Motor neuron (in vitro differentiated cells): ENCODE results near the gene CLSTN2. TPM values are rescaled to one million over a fixed set of nuclear protein-coding genes. Genes with fewer than 3 reads are reported as not detected.
A peak's percentile ranks its signal among the peaks of the same experiment; 100 is the strongest.

Experiments used
- ATAC-seq, 8 experiments: fragments of 200-7000 bp; cut with Tn5 transposase; replicated peaks in 6 of 8; 2 replicates each; pipeline ENCODE4 v1.8.0; 2021; ENCODE audit warnings: mild to moderate bottlenecking in 8 of 8, moderate library complexity in 8 of 8
- H3K27ac ChIP-seq, 2 donors: fragments of 250-450 bp; sonication (Bioruptor Pico); 2 replicates each; pipeline ENCODE4 v1.9.0; 2021; ENCODE audit warnings: antibody characterized with exemption in 2 of 2, mild to moderate bottlenecking in 2 of 2, moderate library complexity in 1 of 2
- H3K4me1 ChIP-seq, 2 donors: fragments of 250-450 bp; sonication (Bioruptor Pico); replicated peaks in 1 of 2; 2 replicates each; pipeline ENCODE4 v1.6.1; 2021; ENCODE audit warnings: antibody characterized with exemption in 2 of 2, mild to moderate bottlenecking in 2 of 2, moderate library complexity in 1 of 2
- H3K4me3 ChIP-seq, 5 donors: fragments of 250-450 bp; sonication (Bioruptor Pico); 2 replicates each; pipeline ENCODE4 v1.9.0; 2021; ENCODE audit warnings: antibody characterized with exemption in 5 of 5, mild to moderate bottlenecking in 5 of 5, moderate library complexity in 4 of 5
- WGBS, 10 experiments: fragments of 450-650 bp; shearing (Covaris generic); methylation state at CpG; one replicate each; pipeline ENCODE4 v1.0.0; 2022; 5-methylcytosine and 5-hydroxymethylcytosine counted together
- in situ Hi-C, 9 experiments: fragments of 400-800 bp; cut with MboI; loops; one replicate each; pipeline ENCODE4 v1.15.0; 2021; ENCODE audit warnings: low sequenced_read_pairs in 9 of 9, low pct_unique_long_range_greater_than_20kb in 2 of 9; ENCODE audit not compliant: unreplicated experiment in 9 of 9
- total RNA-seq, 8 experiments: library from RNA; unstranded; fragments of 300-600 nt; gene quantifications; 2 replicates each; pipeline versions ENCODE4 v1.2.3 to v1.2.4, GENCODE V29; 2022

CLSTN2 gene
- total RNA-seq, 8 experiments from 2014 or later: 1.2 to 125 (median 27.9) TPM

DNA sequence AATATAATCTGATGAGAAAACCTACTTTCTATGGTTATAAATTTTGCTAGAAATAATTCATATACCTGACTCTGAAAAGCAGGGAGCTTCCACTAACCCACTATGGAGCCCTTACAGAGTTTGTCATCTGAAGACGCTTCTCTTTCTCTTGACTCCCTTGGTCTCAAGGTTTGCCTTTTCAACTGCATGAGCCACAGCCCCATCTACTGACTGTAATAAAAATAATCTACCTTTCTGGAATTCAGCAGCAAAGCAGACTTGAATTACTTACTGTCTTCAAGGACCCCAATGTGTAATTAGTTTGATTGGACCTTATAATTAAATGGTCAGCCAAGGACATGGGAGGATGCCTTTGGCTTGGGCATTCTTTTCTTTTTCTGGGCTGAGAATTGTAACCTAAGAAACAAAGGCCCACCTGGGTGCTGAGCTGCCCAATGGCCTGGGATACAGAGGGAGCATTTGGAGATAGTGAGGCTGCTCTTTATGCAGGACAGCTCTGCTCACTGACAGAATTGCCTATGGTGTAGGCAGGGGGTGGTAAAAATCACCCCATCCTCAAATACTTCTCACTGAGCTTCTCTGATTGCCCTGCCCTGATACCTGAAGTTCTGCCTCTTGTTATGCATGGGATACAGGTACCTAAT, 564.3 kb downstream of the CLSTN2 start:
- in situ Hi-C loops: no loop called here
- peak in 3 of 8 experiments; percentile 33 to 62 (median 35) for ATAC-seq
- Histone ChIP-seq H3K4me3 (no peak overlapping the region), H3K27ac (no peak overlapping the region), H3K4me1 (peaks cover 0 to 2% of the 10 kb centered on the region in 2 donors)
- WGBS, 10 experiments: 13 to 100% (median 60%) methylated on average over 1 of the region's 1 CpG; no CpG with 5 or more reads in 6 of the 10 experiments

GRCh38 chr3:140500473-140500872, 565.5 kb downstream of the CLSTN2 start:
- in situ Hi-C loops: no loop called here
- no peak for ATAC-seq
- H3K4me3 ChIP-seq: no peak overlapping the region
- peaks cover 11 to 12% of the 10 kb centered on the region in 2 donors for H3K4me1 ChIP-seq
- H3K27ac ChIP-seq: no peak overlapping the region
- WGBS, 10 experiments: 8 to 100% (median 62%) methylated on average over 1 to 2 of the region's 2 CpGs; no CpG with 5 or more reads in 2 of the 10 experiments

- Histone ChIP-seq H3K4me1 (peaks cover 18 to 20% of the 10 kb centered on the region in 2 donors), H3K27ac (no peak overlapping the region), H3K4me3 (no peak overlapping the region)
- WGBS, 10 experiments: 36 to 100% (median 89%) methylated on average over 1 to 4 of the region's 4 CpGs; no CpG with 5 or more reads in 2 of the 10 experiments
- peak in 2 of 8 experiments; percentile 13 to 31 for ATAC-seq
- in situ Hi-C loops: no loop called here
These were observed 566.2 kb downstream of the CLSTN2 start for GRCh38 chr3:140501061-140501769.

GRCh38 chr3:140501770-140502364, 566.9 kb downstream of the CLSTN2 start:
- H3K27ac ChIP-seq: no peak overlapping the region
- in situ Hi-C loops: no loop called here
- ATAC-seq: peak in 1 of 8 experiments; percentile 14
- H3K4me1 ChIP-seq: peaks cover 20 to 22% of the 10 kb centered on the region in 2 donors
- no peak overlapping the region for H3K4me3 ChIP-seq

DNA sequence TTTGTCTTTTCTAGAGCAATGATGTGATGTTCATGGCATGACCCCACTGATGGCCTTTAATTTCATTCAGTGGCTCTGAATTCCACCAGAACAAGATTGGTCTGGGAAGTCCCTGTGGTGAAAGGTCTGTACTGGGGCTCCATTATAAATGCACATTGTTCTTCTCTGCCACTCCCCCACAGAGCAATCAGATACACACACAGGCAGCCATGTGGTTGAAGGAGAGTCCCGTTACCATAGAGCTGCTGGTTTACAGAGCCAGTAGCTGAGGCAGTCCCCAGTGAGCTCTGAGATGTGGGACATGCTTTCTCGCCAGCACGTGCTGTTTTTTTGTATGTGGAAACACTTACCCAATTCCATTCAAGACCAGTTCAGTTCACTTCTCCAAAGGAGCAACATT, 570.2 kb downstream of the CLSTN2 start:
- Histone ChIP-seq H3K4me1 (peaks cover 20 to 25% of the 10 kb centered on the region in 2 donors), H3K4me3 (no peak overlapping the region), H3K27ac (no peak overlapping the region)
- peak; percentile 54 to 99 (median 99) for ATAC-seq
- in situ Hi-C loops: no loop called here
- 0 to 20% (median 5%) methylated on average over 1 to 3 of the region's 3 CpGs; no CpG with 5 or more reads in 4 of the 10 experiments for WGBS, 10 experiments

- 0 to 86% (median 31%) methylated on average over 1 to 4 of the region's 4 CpGs; no CpG with 5 or more reads in 2 of the 10 experiments for WGBS, 10 experiments
- Histone ChIP-seq H3K4me1 (peaks cover 20 to 25% of the 10 kb centered on the region in 2 donors), H3K27ac (peak overlapping the region in 1 of 2 donors; percentile 5), H3K4me3 (no peak overlapping the region)
- in situ Hi-C loops: no loop called here
- ATAC-seq: no peak
These were observed 570.9 kb downstream of the CLSTN2 start for GRCh38 chr3:140505876-140506275.

- in situ Hi-C loops: no loop called here
- H3K27ac ChIP-seq: no peak overlapping the region
- peaks cover 20 to 25% of the 10 kb centered on the region in 2 donors for H3K4me1 ChIP-seq
- H3K4me3 ChIP-seq: no peak overlapping the region
- no peak for ATAC-seq
- WGBS, 10 experiments: 0 to 95% (median 35%) methylated on average over 1 to 3 of the region's 3 CpGs
These were observed 573.6 kb downstream of the CLSTN2 start for GRCh38 chr3:140508550-140508949.

- in situ Hi-C loops: no loop called here
- WGBS, 10 experiments: 0 to 86% (median 40%) methylated on average over 1 of the region's 2 CpGs; no CpG with 5 or more reads in 6 of the 10 experiments
- no peak for ATAC-seq
- Histone ChIP-seq H3K27ac (no peak overlapping the region), H3K4me1 (peaks cover 19 to 22% of the 10 kb centered on the region in 2 donors), H3K4me3 (no peak overlapping the region)
These were observed 574.5 kb downstream of the CLSTN2 start for GRCh38 chr3:140509534-140509933.

DNA sequence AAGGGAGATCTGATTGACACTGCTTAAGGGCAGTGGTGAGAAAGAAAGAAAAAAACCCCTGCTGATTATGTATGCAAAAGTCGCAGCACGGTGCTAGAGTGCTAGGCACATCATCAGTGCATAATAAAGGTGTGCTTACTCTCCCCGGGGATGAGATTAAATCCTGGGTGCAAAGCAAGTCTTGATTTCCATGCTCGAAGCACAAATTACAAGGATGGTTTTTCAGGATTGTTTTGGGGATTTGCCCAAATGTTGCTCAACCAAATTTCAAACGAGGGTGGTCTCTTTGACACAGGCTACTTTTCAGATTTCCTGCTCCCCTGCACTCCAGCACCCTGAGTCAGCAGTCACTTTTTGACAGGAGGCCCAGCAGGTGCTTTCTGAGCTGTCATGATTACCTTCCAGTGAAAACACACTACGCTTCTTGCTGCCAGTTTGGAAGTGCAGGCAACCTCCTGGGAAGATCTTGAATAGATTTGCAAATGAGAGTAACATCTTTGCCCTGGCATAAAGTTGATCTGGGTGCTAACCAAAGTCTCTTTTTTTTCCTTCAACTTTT, 575.4 kb downstream of the CLSTN2 start:
- no peak overlapping the region for H3K27ac ChIP-seq
- ATAC-seq: no peak
- H3K4me1 ChIP-seq: peaks cover 10 to 14% of the 10 kb centered on the region in 2 donors
- H3K4me3 ChIP-seq: no peak overlapping the region
- 0 to 100% (median 31%) methylated on average over 1 to 6 of the region's 6 CpGs; no CpG with 5 or more reads in 2 of the 10 experiments for WGBS, 10 experiments
- in situ Hi-C loops: no loop called here

- no peak for ATAC-seq
- in situ Hi-C loops: no loop called here
- WGBS, 10 experiments: 0 to 100% (median 82%) methylated on average over 1 to 8 of the region's 10 CpGs; no CpG with 5 or more reads in 1 of the 10 experiments
- H3K27ac ChIP-seq: no peak overlapping the region
- no peak overlapping the region for H3K4me3 ChIP-seq
- H3K4me1 ChIP-seq: no peaks in the 10 kb centered on the region
These were observed 586.9 kb downstream of the CLSTN2 start for GRCh38 chr3:140521751-140522445.

DNA sequence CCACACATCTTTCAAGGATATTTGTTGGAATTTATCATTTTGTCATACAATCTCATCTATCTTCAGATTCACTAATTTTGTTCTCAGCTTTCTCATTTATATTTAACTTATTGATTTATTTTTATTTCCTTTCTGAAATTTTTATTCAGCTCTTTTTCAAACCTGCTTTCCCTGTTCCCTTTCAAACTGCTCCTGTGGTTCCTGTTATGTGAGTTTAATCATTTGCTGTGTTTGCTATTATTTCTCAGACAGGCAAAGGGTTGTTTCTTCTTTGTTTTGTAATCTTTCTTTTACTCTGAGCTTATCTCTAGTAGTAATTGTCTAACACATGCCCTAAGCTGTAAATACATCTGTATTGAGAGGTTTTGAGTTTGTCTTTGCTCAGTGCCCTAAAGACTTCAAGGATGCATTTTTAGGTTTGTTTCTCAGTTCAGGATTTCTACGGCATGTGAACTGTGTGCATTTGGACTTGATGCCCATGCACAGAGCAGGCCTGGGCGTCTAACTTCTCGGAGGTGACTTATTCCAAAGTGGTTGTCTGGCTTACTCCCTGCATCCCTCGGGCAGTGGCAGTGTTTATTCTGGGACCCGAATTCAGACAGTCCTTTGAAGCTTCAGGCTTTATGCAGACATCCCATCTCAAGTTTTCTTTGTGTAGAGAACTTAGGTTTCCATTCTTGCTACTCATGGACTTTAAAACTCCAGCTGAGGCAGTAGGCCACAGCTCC, 587.8 kb downstream of the CLSTN2 start:
- 7 to 94% (median 80%) methylated on average over 1 to 4 of the region's 5 CpGs; no CpG with 5 or more reads in 3 of the 10 experiments for WGBS, 10 experiments
- no peak overlapping the region for H3K4me3 ChIP-seq

DNA sequence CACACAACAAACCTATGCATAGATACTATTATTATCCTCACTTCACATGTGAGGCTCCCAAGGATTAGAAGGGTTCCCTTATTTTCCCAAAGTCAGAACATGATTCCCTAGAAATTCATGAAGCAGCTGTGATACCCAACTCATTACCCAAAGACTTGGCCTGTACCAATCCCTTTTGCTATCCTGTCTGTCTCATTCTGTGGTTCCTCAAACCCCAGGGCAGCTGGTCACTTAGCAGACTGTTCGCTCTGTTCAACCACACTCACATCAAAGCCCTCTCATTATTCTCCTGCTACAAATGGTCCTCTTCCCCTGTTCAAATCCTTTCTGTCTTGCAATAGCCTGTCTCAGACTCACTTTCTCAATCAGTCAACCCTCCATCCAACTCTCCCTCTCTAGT, 588.6 kb downstream of the CLSTN2 start:
- ATAC-seq: no peak
- 0 to 100% (median 80%) methylated on average over 1 of the region's 1 CpG; no CpG with 5 or more reads in 5 of the 10 experiments for WGBS, 10 experiments
- no peak overlapping the region for H3K4me3 ChIP-seq
- H3K27ac ChIP-seq: no peak overlapping the region
- no peaks in the 10 kb centered on the region for H3K4me1 ChIP-seq
- in situ Hi-C loops: no loop called here

More for the DNA sequence above, 587.8 kb downstream of the CLSTN2 start:
- Histone ChIP-seq H3K27ac (no peak overlapping the region), H3K4me1 (no peaks in the 10 kb centered on the region)
- no peak for ATAC-seq
- in situ Hi-C loops: no loop called here
